Fibroblast of lung (primary cell): Measurements from ENCODE around the gene PSAP.

Source experiments
- EZH2 ChIP-seq: IDR thresholded peaks from 2 replicates; pipeline ENCODE4 v1.5.1; 2012; ENCODE audit warnings: low read length, control low read depth, mild to moderate bottlenecking; ENCODE audit errors: missing control alignments
- TF ChIP-seq, protein P1 (sequence below), 2 donors: IDR thresholded peaks in 1 of 2; conservative IDR thresholded peaks in 1 of 2; 1 replicate in 1 of 2; 2 replicates in 1 of 2; pipeline ENCODE4 v1.5.1; 2011 to 2012; ENCODE audit warnings: low read length in 2 of 2, control low read depth in 1 of 2, inconsistent platforms in 1 of 2, low read depth in 1 of 2, mild to moderate bottlenecking in 1 of 2

DNA sequence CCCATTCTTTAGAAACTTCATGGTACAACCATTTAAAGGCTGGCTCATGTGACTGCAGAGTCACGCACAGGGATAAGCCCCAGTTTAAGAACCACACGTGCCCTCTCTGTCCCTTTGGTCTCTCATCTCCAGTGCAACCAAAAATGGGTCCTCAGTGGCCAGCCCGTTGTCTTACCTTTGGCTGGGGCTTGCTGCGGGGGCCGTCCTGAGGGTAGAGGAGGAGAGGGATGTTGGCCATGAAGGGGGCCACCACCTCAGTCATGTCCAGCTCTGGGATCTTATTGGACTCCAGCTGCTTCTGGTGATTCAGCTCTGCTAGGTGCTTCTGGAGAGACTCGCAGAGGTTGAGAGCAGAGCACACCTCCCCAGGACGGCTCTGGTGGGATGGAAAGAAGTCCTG is 22.3 kb downstream of the PSAP start:
- TF ChIP-seq, protein P1, sequence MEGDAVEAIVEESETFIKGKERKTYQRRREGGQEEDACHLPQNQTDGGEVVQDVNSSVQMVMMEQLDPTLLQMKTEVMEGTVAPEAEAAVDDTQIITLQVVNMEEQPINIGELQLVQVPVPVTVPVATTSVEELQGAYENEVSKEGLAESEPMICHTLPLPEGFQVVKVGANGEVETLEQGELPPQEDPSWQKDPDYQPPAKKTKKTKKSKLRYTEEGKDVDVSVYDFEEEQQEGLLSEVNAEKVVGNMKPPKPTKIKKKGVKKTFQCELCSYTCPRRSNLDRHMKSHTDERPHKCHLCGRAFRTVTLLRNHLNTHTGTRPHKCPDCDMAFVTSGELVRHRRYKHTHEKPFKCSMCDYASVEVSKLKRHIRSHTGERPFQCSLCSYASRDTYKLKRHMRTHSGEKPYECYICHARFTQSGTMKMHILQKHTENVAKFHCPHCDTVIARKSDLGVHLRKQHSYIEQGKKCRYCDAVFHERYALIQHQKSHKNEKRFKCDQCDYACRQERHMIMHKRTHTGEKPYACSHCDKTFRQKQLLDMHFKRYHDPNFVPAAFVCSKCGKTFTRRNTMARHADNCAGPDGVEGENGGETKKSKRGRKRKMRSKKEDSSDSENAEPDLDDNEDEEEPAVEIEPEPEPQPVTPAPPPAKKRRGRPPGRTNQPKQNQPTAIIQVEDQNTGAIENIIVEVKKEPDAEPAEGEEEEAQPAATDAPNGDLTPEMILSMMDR (conservative IDR thresholded peaks at IDR 0.05 in 1 of 2, IDR thresholded peaks at IDR 0.05 in 1 of 2; ENCODE audit: low read depth in 1 of 2, low read length in 2 of 2), result no peak
- TF ChIP-seq EZH2, result no peak
